GM12801 (cell line): ENCODE data around the gene LRPPRC.

Experiments
- CTCF ChIP-seq: IDR thresholded peaks from one replicate; pipeline ENCODE4 v1.5.1; 2011; ENCODE audit warnings: control low read depth; ENCODE audit not compliant: insufficient read length; ENCODE audit errors: extremely low read depth

LRPPRC gene

GRCh38 chr2:43880471-43880870 lies 115.3 kb downstream of the LRPPRC start:
- no peak for TF ChIP-seq CTCF

- TF ChIP-seq CTCF, result no peak
Measured at GRCh38 chr2:43879261-43879660, 116.5 kb downstream of the LRPPRC start.

- peak; percentile 76 for TF ChIP-seq CTCF
Measured at GRCh38 chr2:43877782-43878464, 117.9 kb downstream of the LRPPRC start.

- no peak for TF ChIP-seq CTCF
Measured at GRCh38 chr2:43874776-43875451, 120.9 kb downstream of the LRPPRC start.

- TF ChIP-seq CTCF, result no peak
Measured at GRCh38 chr2:43872151-43872550, 123.6 kb downstream of the LRPPRC start.

- TF ChIP-seq CTCF, result no peak
Measured at GRCh38 chr2:43855292-43855691, 140.5 kb downstream of the LRPPRC start.

GRCh38 chr2:43854671-43855070 lies 141.1 kb downstream of the LRPPRC start:
- no peak for TF ChIP-seq CTCF
